Measurements from ENCODE around the gene FCN2.

- TF ChIP-seq CTCF (IDR thresholded peaks at IDR 0.05) (no peak), POLR2A (IDR thresholded peaks at IDR 0.05) (no peak)
These were observed 17.2 kb upstream of the FCN2 start for GRCh38 chr9:134863306-134863902.
